Activated gamma-delta T cell treated with anti-CD3 and anti-CD28 coated beads, Interleukin-2, amount 50 U/mL, for 16 hours (primary cell): ENCODE data around the gene MAN1A2.
"Not testable (repeated sequence)": the region's sequence is repeated elsewhere in the genome, so short reads cannot be mapped to it uniquely, and the experiment has no call there.

Experiments used
- DNase-seq: peaks from one replicate; pipeline ENCODE4 v3.0.0-alpha.2; 2020; ENCODE audit warnings: low read depth

Gene MAN1A2

DNA sequence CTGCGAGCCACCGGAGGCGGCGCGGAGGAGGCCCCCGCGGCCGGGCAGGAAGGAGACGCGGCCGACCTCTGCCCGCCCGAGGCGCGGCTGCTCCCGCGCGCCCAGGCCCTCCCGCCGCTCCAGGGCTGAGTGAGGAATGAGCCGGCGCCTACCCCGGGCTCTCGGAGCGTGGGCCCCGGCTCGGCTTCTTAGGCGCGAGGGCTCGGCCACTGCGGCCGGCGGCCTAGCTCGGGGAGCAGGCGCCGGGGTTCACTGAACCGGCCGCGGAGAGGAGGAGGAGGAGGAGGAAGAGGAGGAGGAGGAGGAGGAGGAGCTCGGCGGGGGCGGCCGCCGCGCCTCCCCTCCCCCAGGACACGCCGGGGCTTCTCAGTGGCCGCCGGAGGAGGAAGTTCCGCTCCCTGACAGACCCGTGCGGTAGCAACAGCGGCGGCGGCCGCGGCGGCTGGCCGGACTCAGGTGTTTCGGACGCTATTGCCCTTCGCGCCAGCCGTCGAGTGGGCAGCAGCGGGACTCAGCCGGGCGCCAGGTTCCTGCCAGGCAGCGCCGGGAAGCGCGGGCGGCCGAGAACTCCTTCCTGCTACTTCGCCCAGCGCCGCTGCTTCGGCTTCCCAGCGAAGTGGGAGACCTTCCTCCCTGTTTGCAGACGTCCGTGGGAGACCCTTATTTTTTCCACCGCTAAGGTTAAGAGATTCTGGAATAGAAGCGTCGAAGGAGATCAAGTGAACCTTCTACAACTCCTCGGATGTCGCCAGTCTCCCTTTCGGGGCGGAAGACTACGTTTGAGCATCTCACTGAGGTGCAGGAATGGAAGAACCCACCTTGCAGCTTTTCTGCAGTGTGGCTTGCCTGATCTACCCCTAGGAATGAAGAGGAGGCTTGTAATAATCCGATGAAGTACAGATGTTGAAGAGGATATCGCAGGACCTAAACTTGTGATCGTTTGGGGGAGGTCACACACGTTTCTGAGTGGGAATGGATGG, at the start of gene MAN1A2:
TSS of gene MAN1A2 (plus strand) at position 404 of the 980 bp plus-strand sequence. CDS start 735 bp downstream, outside the sequence.
- peak; percentile 64 for DNase-seq

DNA sequence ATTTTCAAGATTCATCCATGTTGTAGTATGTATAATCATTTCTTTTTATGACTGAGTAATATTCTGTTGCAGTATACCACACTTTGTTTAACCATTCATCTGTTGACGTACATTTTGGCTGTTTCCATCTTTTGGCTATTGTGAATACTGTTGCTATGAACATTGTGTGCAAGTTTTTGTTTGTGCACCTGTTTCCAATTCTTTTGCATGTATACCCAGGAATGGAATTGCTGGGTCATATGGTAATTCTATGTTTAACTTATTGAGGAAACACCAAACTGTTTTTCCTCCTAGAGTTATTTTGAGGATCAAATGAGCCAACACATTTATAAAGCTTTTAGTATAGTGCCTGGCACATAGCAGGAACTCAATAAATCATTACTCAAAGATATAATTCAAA, 49.2 kb upstream of the MAN1A2 start:
- no peak for DNase-seq

DNA sequence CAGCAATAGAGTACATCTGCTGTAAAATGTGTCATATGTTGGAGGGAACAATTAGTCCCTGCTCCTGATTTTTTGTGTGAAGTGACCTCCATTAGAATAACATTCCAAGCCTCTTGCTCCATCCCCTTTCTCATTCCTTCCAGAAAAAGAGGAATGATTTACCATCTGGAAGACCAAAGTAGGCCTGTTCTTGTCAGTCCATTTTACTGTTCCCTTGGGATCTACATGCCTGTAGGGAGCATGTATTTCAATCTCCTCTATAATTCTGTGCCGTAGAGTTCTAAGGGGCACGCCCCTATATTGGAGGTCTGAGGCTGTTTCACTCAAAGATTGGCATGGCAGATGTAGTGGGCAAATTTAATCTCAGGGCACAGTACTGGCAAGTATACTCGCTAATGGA, 48.8 kb upstream of the MAN1A2 start:
- DNase-seq, result no peak

DNA sequence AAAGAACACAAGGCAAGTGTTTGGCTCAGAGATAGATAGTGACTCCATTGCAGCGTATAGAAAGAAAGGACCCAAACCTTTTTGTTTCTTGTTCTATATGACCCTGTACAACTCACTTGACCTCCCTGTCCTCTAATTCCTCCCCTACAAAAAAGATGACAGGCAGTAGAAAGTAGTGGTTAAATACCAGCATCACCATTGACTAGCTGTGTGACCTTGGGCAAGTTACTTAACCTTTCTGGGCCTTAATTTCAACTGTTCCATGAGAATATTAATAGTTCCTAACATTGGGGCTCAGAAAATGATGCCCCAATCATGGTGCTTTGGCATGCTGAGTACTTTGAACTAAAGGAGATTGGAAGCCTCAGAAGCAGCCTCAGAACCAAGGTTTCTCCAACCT, 46.7 kb upstream of the MAN1A2 start:
- DNase-seq, result no peak

DNA sequence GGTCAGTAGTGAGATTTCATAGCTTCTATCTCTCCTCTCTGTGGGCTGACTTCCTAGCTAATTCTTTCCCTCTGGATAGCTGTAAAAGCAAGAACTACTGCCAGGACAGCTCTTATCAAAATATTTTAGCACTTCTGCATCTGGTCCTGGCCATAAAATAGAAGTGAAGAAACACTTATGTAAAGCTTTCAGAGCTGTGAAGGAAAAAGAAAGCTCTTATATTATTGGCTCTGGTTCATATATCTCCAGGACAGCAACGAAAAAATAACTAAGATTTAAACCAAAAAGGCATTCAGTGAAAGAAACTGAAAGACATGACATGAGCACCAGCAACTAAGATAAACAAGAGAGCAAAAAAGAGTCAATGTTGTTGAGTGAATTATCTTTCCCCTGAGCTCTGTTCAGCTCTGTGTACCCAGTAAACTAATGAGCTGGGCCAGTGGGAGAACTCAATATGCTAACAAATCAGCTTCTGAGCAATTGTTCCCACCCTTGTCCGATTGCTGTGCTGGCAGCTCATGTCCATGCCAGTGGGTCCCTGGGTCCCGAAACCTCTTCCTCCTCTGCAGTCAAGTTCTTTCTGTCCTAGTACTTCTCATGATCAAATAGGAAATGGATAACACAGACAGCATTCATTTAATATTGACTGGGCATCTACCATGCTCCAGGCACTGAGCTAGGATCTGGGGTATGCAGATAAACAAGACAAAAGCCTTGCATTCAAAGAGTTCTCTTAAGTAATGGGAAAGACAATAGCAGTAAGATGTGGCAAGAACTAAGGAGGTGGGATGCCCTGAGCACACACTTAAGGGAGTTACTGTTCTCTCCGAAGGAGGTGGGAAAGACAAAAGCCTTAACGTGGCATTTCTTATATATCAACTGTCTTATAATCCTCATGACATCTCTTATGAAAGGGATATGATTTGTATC, 45.3 kb upstream of the MAN1A2 start:
- DNase-seq, result no peak

DNA sequence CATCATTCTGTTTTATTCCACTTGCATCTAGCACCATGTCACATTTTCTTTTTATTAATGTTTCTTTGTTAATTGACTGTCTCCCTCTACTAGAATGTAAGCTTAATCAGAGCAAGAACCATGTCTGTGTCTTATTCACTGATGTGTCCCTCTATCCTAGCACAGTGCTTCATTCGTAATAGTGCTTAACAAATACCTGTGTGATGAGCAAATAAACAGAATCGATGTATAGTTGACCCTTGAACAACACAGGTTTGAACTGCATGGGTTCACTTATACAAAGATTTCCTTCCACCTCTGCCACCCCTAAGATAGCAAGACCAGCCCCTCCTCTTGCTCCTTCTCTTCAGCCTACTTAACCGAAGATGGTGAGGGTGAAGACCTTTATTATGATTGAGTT, 42.9 kb upstream of the MAN1A2 start:
- no peak for DNase-seq

DNA sequence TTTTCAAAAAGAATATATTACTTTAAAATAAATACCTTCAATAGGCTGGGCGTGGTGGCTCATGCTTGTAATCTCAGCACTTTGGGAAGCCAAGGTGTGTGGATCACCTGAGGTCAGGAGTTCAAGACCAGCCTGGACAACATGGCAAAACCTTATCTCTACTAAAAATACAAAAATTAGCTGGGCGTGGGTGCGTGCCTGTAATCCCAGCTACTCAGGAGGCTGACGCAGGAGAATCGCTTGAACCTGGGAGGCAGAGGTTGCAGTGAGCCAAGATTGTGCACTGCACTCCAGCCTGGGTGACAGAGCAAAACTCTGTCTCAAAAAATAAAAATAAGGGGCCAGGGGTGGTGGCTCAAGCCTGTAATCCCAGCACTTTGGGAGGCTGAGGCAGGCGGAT, 41.2 kb upstream of the MAN1A2 start:
- not testable (repeated sequence) for DNase-seq

DNA sequence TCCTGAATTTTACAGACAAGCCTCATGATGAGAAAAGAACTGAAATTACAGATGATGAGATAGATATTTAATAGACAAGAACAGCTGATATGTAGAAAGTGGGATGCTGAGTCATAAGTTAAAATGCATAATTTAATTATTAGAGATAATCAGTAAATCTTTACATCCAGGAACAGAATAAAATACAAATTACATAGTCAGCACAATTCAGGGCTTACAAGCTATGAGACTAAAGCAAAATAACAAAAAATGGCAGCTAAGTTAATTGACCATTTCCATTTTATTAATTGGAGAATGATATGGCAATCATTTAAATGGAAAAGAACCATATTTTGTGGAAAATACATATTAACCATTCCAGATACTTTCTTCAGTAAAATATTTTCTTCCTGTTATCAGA, 40.2 kb upstream of the MAN1A2 start:
- DNase-seq, result no peak

DNA sequence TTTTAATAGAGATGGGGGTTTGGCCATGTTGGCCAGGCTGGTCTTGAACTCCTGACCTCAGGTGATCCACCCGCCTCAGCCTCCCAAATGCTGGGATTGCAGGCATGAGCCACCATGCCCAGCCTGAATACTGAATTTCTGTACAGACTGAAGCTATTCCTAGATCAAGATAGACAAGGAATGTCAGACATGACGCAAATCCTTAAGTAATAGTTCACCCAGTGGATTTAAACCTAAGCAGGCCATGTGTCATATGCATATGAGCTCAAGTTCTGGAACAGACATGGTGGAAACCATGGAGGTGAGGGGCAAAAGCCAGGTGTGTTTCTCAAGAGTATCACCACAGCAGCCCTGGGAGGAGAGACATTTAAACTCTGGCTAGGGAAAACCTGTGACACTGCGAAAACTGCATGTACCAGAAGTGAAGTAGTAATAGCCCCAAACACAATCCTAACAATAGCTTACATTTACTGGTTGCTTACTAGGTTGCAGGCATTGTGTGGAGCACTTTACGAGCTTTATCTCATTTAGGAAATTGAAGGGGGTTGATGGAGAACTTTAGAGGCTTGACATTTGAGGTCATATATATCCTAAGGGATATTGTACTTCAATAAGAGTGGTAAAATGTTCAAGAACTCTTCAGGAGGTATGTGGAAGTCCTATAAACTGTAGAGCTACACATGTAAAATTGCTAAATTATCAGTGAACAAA, 31.7 kb upstream of the MAN1A2 start:
- DNase-seq, result no peak

DNA sequence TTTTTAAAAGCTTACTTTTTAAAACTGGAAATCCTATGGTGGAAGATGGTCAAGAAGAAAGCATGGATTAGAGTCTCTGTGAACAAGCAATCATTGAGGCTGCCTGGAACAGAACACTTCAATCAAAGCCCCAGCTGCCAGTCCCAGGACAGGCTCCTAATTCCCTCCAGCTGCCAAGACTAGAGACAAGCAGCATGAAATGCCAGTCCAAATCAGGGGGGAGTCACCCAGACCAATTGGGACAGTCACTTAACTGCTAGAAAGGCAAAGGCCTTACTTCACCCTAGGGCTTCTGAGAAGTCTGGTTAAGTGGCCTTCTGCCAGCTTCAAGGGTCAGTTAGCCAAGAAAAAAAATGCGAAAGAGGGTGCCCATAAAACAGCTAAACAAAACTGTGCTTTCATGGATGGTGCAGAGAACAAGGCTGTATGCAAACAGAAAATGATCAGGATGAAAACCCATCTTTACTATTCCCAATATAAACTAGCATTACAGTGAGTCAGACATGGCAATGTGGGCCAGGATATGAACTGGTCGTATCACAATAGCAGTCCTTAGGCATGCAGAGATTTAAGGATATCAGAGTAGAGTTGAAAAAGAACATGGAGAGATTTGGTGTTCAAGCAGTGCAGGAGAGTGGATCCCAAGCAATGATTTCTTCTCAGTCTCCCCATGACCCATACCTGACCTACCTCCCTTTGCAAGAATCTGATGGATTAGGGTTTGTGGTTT, 31.0 kb upstream of the MAN1A2 start:
- no peak for DNase-seq

DNA sequence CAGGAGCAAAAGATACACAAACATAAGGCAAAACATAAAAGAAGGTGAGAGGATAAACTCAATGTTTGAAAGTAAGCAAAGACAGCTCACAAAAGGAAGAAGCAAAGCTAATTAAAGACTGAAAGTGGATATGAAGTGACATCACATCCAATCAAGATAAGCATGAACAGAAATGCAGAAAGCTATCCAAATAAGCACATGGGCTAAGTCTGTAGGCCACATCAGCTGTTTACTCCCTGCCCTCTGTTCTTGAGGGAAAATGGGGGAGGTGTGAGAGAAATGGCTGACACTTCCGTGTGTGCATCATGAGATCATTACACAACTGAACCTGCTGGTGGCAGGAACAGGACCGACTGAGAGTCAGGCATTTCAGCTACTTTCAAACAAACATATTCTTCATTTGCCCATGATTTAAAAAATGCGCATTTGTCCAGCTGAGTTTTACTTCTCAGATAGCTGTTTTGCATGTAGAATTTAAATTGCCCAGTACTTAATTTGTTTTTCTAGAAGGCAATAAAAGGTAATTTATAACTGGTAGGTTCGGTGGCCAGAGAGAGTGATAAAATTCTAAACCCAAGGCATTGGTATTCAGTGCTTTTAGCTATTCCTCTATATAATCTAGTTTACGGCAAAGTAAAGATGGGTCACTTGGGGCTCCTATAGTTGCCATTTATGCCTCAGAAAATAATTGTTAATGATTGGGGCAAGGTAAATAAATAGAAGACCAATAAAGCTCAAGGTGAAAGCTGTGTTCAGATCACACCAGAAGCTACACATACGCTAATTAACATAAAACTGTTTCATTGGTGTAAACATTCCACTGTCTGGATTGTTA, 27.2 kb upstream of the MAN1A2 start:
- DNase-seq, result no peak

DNA sequence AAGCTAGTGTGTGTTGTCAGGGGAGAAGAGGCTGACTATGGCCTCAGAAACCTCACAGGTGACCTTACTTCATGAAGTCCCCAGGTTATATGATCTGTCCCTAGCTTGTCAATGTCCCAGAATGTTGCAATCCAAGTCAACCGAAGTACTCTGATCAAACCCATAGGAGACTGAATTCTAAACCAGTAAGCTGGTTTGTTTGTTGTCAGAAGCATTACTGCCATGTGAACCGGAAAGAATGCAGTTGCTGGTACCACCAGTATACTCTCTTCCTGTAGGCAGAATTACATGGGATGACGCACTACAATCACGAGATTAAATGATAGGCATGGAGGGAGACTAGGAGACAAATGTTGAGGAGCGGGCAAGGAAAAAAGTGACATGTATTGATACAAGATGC, 26.1 kb upstream of the MAN1A2 start:
- DNase-seq, result no peak

DNA sequence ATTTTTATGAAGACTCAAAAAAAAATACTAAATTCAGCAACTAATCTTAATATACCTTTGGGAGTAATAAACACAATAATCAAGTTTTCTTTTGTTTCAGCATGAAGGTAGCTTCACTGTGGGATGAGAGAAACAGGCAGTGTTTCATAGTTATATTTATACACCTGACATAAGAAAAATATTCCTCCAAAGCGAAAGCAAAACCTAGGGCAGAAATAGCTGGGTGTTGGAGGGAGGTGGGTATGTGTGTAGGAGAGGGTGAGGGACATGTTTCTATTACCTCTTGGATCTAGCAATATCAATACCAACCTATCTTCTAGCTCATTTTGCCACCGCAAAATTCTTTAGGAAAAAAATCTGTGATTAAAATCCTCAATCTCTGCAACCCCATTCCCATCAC, 24.9 kb upstream of the MAN1A2 start:
- DNase-seq, result no peak

DNA sequence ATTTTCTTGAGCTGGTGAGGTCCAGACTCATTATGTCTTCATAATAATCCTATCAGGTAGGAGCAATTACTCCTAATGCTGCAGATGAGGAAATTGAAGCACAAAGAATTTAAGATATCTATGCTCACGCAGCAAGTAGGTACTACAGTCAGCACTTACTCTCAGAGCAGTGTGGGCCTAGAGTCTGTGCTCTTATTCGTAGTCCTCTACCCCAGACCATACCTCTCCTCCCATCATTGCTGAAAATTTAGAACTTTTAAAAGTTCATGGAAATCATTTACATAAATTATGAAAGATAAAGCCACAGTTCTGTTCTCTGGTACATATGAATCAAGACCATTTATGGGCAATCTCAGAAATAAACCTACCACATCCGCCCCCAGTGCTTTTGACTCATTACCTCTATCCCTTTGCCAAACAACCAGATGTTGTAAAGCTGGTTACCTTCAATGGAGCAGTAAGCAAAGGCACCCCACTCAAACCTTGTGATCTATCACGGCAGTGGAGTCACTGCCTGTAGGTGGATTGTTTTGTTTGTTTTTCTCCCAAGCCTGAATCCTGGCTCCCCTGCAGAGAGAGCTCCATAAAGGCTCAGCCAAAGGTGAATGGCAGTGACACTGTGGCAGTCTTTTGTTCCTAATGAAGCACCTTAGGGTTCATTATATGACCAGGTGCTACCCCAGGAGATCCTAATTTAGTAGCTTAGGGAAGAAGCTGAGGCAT, 20.9 kb upstream of the MAN1A2 start:
- DNase-seq, result no peak

DNA sequence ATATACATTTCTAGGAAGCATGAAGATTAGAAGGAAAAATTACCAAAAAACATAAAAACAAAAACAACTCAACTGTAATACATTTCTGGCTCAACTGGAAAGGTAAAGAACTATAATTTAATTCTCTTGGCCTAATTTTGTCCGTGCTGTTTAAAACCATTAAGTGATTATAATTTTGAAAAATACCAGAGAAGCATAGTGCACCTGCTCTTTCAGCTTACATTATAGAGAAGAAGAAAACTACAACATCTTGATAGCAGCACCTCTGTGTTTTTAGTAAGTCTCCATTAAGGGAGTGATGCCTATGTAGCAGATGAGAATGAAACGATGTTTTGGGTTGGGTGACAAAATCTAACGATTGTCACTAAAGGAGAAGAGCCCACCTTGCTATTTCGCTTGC, 19.3 kb upstream of the MAN1A2 start:
- DNase-seq, result no peak

DNA sequence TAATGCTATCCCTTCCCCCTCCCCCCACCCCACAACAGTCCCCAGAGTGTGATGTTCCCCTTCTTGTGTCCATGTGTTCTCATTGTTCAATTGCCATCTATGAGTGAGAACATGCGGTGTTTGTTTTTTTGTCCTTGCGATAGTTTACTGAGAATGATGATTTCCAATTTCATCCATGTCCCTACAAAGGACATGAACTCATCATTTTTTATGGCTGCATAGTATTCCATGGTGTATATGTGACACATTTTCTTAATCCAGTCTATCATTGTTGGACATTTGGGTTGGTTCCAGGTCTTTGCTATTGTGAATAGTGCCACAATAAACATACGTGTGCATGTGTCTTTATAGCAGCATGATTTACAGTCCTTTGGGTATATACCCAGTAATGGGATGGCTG, 14.6 kb upstream of the MAN1A2 start:
- DNase-seq, result not testable (repeated sequence)

DNA sequence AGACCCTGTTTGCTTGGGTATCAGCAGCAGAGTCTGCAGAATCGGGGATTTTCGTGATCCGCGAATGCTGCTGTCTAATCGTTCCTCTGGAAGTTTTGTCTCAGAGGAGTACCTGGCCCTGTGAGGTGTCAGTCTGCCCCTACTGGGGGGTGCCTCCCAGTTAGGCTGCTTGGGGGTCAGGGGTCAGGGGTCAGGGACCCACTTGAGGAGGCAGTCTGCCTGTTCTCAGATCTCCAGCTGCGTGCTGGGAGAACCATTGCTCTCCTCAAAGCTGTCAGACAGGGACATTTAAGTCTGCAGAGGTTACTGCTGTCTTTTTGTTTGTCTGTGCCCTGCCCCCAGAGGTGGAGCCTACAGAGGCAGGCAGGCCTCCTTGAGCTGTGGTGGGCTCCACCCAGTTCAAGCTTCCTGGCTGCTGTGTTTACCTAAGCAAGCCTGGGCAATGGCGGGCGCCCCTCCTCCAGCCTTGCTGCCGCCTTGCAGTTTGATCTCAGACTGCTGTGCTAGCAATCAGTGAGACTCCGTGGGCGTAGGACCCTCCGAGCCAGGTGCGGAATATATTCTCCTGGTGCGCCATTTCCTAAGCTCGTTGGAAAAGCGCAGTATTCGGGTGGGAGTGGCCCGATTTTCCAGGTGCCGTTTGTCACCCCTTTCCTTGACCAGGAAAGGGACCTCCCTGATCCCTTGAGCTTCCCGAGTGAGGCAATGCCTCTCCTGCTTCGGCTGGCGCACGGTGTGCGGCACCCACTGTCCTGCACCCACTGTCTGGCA, 9.2 kb upstream of the MAN1A2 start:
- DNase-seq, result not testable (repeated sequence)

DNA sequence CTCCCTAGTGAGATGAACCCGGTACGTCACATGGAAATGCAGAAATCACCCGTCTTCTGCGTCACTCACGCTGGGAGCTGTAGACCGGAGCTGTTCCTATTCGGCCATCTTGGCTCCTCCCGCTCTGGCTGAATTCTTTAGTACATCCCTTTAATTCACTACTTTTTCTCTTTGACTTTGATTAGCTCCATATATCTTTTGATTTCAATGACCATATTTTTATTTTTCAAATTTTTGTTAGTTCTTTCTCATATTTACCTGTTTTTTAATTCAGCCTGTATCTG, 8.7 kb upstream of the MAN1A2 start:
- not testable (repeated sequence) for DNase-seq

DNA sequence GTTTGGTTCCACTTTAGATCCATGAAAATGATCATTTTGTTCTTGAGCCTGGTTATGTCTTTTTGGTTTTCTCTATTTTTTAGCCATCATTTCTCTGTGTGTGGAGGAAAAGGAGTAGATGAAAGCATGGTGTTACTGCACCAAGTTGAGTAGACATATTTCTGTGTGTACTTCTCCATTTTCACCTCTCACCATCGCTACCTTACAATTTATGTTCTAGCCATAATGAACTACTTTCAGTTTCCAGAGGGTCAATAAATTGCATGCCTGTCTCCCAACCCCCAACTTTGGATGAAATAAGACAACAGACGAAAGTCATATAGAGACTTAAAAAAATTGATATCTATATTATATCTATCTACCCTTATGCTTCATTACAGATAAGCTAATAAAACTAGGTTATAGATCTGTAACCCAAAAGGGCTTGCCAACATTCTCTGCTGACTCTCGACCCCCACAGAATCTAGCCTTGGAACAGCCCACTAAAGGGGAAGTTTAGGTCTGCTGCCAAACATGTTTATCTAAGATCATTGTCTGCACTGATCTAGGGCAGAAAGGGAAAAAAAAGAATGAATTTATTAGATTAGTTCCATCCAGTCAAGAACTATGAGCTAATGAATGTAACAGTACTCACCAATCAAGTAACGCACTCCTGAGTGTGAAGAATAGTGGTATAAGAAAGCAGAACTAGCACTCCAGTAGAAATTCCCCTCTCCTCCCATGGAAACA, 7.5 kb upstream of the MAN1A2 start:
- no peak for DNase-seq
